SK-N-MC (cell line): ENCODE measurements around the gene PPP1R26.
"Not testable (repeated sequence)": the region's sequence is repeated elsewhere in the genome, so short reads cannot be mapped to it uniquely, and the experiment has no call there.

Experiments used
- DNase-seq: peaks from one replicate; pipeline ENCODE4 v3.0.0-alpha.2; 2011; ENCODE audit warnings: low read depth, low spot score
- H3K27ac ChIP-seq: fragments of 200-600 bp; sonication (generic); 2 replicates; pipeline ENCODE4 v1.5.1; 2016; ENCODE audit warnings: mixed run types
- H3K36me3 ChIP-seq: fragments of 200-600 bp; sonication (generic); 2 replicates; pipeline ENCODE4 v1.6.1; 2017; ENCODE audit warnings: antibody characterized with exemption, low read length, mixed read lengths; ENCODE audit not compliant: insufficient read depth
- H3K4me3 ChIP-seq: fragments of 200-600 bp; sonication (generic); 2 replicates; pipeline ENCODE4 v1.5.1; 2016
- H3K9ac ChIP-seq: fragments of 200-600 bp; sonication (generic); 2 replicates; pipeline ENCODE4 v1.8.0; 2017; ENCODE audit warnings: mixed run types, mixed read lengths; ENCODE audit not compliant: insufficient read length
- H3K9me3 ChIP-seq: fragments of 200-600 bp; sonication (generic); 2 replicates; pipeline ENCODE4 v1.6.1; 2017; ENCODE audit warnings: low read depth, mild to moderate bottlenecking, antibody characterized with exemption, low read length, moderate library complexity, mixed read lengths
- EZH2 ChIP-seq: fragments of 200-600 bp; sonication (generic); IDR thresholded peaks from one replicate; pipeline ENCODE4 v1.6.1; 2017; ENCODE audit warnings: antibody characterized with exemption
- FOXP2 ChIP-seq: optimal IDR thresholded peaks from 2 replicates; pipeline ENCODE3; 2011; ENCODE audit warnings: mild to moderate bottlenecking, moderate library complexity; ENCODE audit not compliant: insufficient read depth; ENCODE audit errors: extremely low read length, control extremely low read depth
- POLR2AphosphoS5 ChIP-seq: IDR thresholded peaks from 2 replicates; pipeline ENCODE4 v1.6.1; 2012; ENCODE audit warnings: mild to moderate bottlenecking, low read depth, low read length, borderline replicate concordance

The PPP1R26 gene

DNA sequence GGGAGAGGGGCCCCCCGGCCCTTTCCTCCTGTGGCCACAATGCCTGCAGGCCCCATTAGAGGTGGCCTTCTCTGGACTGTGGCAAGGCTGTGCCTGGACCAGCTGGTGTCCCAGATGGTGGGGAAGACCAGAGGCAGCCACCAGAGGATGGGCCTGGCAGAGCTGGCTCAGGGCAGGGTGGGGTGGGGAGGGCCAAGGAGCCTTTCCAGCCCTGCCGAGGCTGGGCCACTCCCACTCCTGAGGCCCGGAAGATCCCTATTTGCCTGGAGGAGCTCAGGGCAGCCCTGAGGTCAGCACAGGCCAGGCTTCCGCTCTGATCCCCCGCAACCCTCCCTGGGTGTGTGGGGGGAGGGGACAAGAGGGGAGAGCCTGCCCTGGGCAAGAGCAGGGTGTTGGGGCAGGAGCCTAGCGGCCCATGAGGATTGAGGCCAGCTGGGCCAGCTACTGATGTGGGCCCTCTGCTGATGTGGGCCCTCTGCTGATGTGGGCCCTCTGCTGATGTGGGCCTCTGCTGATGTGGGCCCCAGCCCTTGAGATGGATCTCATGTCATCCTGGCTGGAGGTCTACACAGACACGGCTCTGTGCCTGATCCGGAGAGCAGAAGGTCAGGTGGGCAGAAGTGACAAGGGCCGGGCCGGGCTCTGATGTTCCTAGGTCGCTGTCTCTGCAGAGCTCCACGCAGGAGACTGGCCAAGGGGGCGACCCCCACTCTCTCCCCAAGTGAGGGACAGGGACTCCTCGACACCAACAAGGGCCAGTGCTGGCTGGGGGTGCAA lies 26.9 kb downstream of the PPP1R26 start:
- no peak for TF ChIP-seq POLR2AphosphoS5
- no peak for TF ChIP-seq EZH2
- no peak for TF ChIP-seq FOXP2
- Histone ChIP-seq H3K27ac (no peak overlapping the region), H3K9me3 (no peaks in the 10 kb centered on the region), H3K9ac (no peak overlapping the region), H3K4me3 (no peak overlapping the region), H3K36me3 (peaks cover 37% of the 10 kb centered on the region)
- no peak for DNase-seq

DNA sequence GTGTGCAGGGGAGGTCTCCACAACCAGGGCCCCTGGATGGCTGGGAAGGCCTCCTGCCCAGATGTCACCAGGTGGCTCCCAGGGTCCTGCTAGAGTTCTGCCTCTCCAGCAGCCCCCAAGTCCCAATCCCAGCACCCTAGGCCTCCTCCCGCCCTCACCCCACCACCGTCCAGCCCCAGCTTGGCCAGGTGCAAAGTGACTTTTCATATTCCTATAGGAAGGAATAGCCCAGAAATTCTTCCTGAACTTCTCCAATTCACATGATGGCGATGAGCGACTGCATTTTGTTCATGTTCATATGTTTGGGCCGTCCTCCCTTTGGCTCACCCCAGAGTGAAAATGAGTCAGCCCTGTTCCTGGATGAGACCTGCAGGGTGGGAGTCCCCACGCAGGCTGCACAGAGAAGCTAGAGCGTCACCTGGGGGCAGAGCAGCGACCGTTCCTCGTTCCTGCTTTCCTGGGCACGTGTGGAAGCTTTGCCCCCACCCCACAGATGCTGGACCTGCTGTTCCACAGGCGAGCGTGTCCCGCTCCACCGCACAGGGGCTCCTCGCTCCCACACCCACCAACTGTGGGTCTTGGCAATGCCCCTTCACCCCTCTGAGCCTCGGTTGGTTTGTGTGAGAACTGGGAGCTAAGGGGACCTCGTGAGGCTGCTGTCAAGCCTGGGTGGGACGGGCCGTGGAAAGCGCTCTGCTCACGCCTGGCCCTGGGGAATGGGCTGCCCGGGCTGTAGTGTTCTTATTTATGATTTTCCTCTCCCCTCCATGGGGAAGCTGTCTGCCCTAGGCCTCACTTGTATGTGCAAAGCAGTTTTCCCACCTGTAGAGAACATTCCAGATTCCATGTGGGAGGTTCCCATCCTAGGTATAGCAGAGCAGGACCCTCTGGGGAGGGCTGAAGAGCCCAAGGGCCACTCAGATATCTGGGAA lies 27.8 kb downstream of the PPP1R26 start:
- no peak overlapping the region for H3K27ac ChIP-seq
- no peaks in the 10 kb centered on the region for H3K9me3 ChIP-seq
- no peak for TF ChIP-seq POLR2AphosphoS5
- TF ChIP-seq FOXP2 = no peak
- no peak for TF ChIP-seq EZH2
- no peak for DNase-seq
- no peak overlapping the region for H3K9ac ChIP-seq
- H3K4me3 ChIP-seq = no peak overlapping the region
- H3K36me3 ChIP-seq = peaks cover 29% of the 10 kb centered on the region; the same call in 1 of the 2 replicates

DNA sequence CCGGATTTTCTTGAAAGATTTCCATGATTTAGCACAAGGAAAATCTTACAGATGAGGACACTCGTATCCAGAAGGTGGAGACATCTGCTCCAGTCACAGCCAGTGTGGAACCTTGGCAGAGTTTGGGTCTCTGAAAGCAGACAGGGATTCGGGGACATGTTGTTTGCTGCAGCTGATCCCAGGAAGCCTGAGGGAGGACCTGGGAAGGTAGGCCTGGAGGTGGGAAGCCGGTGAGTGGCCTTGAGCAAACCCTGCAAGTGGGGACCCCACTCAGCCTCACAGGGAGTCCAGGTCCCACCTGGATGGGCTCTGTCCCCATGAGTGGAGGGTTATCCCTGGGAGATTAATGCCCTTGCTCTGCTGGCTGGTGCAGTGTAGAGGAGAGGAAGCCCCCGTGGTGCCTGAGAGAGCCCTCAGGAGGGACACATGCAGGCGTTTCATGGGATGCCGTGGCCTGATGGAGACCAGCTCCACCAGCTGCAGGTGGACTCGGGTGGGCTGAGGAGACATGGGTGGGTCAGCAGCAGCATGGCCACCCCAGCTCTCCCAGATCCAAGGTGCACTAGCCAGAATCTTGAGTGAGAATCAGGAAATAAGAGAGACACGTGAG lies 28.7 kb downstream of the PPP1R26 start:
- H3K27ac ChIP-seq = no peak overlapping the region
- peaks cover 20% of the 10 kb centered on the region; the same call in 1 of the 2 replicates for H3K36me3 ChIP-seq
- H3K9ac ChIP-seq = no peak overlapping the region
- no peaks in the 10 kb centered on the region for H3K9me3 ChIP-seq
- no peak for DNase-seq
- no peak for TF ChIP-seq EZH2
- no peak for TF ChIP-seq POLR2AphosphoS5
- no peak for TF ChIP-seq FOXP2
- no peak overlapping the region for H3K4me3 ChIP-seq

DNA sequence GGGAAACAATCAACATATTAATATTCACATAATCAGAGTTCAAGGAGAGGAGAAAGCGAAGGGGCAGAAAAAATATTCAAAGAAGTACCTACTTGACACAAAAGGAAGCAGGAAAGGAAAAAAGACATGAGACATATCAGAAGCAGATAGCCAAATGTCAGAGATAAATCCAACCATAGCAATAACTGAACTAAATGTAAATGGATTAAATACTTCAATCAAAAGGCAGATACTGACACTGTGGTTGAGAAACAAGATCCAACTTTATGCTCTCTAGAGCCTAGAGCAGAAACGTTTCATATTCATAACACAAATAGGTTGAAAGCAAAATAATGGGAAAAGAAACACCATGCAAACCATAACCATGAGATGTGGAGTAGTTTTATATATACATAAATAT lies 29.9 kb downstream of the PPP1R26 start:
- no peak for TF ChIP-seq POLR2AphosphoS5
- no peak for TF ChIP-seq FOXP2
- TF ChIP-seq EZH2 = no peak
- no peaks in the 10 kb centered on the region for H3K9me3 ChIP-seq
- H3K9ac ChIP-seq = no peak overlapping the region
- no peak overlapping the region for H3K4me3 ChIP-seq
- DNase-seq = no peak
- H3K27ac ChIP-seq = no peak overlapping the region
- peaks cover 9% of the 10 kb centered on the region; the same call in 1 of the 2 replicates for H3K36me3 ChIP-seq

DNA sequence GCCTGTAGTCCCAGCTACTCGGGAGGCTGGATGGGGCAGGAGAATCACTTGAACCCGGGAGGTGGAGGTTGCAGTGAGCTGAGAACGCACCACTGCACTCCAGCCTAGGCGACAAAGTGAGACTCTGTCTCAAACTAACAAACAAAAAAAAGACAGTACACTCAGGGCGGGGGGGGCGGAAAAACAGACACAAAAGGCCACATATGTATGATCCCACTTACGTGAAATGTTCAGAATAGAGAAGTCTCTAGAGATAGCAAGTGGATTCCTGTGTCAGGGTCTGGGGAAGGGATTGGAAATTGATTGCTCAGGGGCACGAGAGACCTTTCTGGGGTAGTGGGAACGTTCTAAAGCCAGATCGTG lies 32.6 kb downstream of the PPP1R26 start:
- Histone ChIP-seq H3K36me3 (no peaks in the 10 kb centered on the region), H3K9ac (no peak overlapping the region), H3K27ac (no peak overlapping the region), H3K9me3 (no peaks in the 10 kb centered on the region), H3K4me3 (no peak overlapping the region)
- no peak for DNase-seq
- TF ChIP-seq EZH2 = no peak
- no peak for TF ChIP-seq FOXP2
- no peak for TF ChIP-seq POLR2AphosphoS5

DNA sequence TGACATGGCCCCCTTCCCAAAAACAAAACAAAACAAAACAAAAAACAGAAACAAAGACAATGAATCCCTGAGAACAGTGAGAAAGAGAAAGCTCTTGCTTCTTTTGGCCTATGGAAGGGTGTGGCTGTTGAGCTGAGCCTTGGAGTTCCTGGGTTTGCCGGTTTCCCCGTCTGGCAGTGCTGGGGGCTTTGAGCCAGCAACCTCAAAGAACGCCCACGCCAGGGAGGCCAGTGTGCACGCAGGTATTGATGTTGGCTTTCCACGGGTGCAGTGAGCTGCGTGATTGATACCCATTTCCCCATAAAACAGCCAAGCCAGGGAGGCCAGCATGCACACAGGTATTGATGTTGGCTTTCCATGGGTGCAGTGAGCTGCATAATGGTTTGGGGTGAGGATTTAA lies 33.3 kb downstream of the PPP1R26 start:
- TF ChIP-seq FOXP2 (no peak), EZH2 (no peak), POLR2AphosphoS5 (no peak)
- Histone ChIP-seq H3K9me3 (no peaks in the 10 kb centered on the region), H3K4me3 (no peak overlapping the region), H3K9ac (no peak overlapping the region), H3K36me3 (no peaks in the 10 kb centered on the region), H3K27ac (no peak overlapping the region)
- DNase-seq = no peak

DNA sequence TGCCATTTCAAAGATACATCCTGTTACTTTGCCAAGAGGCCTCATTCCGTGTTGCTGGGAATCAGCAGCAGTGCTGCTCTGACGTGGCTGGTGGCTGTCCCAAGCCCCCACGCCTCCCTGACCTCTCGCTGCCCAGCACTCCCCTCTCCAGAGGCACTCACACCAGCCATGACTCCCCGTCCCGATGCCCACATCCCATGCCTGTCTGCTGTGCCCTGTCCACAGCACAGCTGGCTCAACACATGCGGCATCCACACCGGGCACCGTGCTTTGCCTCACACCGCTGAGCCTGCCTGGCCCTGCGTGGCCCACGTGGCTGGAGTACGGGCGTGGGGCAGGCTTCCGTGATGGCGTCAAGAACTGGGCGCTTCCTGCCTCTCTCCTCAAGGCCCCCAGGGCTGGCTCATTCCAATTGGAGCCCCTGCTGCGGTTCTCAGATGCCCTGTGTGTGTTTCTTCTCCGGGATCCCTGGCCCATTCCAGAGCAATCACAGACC lies 33.8 kb downstream of the PPP1R26 start:
- TF ChIP-seq FOXP2 (no peak), POLR2AphosphoS5 (no peak), EZH2 (no peak)
- no peaks in the 10 kb centered on the region for H3K9me3 ChIP-seq
- no peak overlapping the region for H3K9ac ChIP-seq
- H3K4me3 ChIP-seq = no peak overlapping the region
- DNase-seq = no peak
- H3K27ac ChIP-seq = no peak overlapping the region
- H3K36me3 ChIP-seq = no peaks in the 10 kb centered on the region

DNA sequence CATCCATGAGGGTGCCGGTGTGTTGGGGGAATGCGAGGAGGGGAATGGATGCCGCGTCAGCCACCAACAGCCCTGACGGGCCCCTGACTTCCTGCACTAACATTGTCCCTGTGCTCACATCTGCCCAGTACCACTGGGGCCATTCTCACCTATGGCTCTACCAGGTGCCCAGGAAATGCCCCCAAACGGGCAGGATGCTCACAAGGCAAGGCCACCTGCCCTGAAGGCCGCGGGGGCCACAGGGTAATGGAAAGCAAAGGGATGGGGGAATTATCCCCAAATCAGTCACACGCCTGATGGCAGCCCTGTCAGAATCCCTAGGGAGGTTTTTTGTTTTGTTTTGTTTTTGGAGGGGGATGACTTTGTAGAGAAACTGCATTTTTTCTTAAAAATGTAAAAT lies 34.3 kb downstream of the PPP1R26 start:
- H3K9me3 ChIP-seq, H3K4me3 ChIP-seq, H3K9ac ChIP-seq, H3K36me3 ChIP-seq, H3K27ac ChIP-seq, DNase-seq: not testable (repeated sequence)
